CD14-positive monocyte (primary cell): ENCODE measurements around the gene IRF4. TPM values are rescaled to one million over a fixed set of nuclear protein-coding genes. Genes with fewer than 3 reads are reported as not detected.

Experiments used
- DNase-seq, 3 donors: peaks; one replicate each; pipeline ENCODE4 v3.0.0-alpha.2; 2011 to 2022
- H2AFZ ChIP-seq: 2 replicates; pipeline ENCODE4 v1.6.0; 2012; ENCODE audit warnings: mild to moderate bottlenecking, low read depth, low read length, inconsistent platforms; ENCODE audit not compliant: insufficient read depth, poor library complexity, severe bottlenecking
- H3K27ac ChIP-seq, 2 donors: 1 replicate in 1 of 2; 2 replicates in 1 of 2; pipeline ENCODE4 v1.5.1; 2012 to 2013; ENCODE audit warnings: low read length in 2 of 2, control low read depth in 1 of 2, inconsistent platforms in 1 of 2, low read depth in 1 of 2, mild to moderate bottlenecking in 1 of 2
- H3K27me3 ChIP-seq, 2 donors: one replicate each; pipeline versions ENCODE4 v1.6.0 to v1.6.1; 2011 to 2013; ENCODE audit warnings: low read length in 2 of 2; ENCODE audit not compliant: control insufficient read depth in 2 of 2, insufficient read depth in 2 of 2
- H3K36me3 ChIP-seq, 2 donors: replicated peaks in 1 of 2; 1 replicate in 1 of 2; 2 replicates in 1 of 2; pipeline versions ENCODE4 v1.5.1 to v1.6.1; 2012 to 2013; ENCODE audit warnings: low read length in 2 of 2, control low read depth in 1 of 2, inconsistent platforms in 1 of 2, mild to moderate bottlenecking in 1 of 2; ENCODE audit not compliant: insufficient read depth in 2 of 2, control insufficient read depth in 1 of 2
- H3K4me1 ChIP-seq, 2 donors: 1 replicate in 1 of 2; 2 replicates in 1 of 2; pipeline versions ENCODE4 v1.5.1 to v1.6.1; 2012 to 2013; ENCODE audit warnings: low read length in 2 of 2, control low read depth in 1 of 2, inconsistent platforms in 1 of 2, mild to moderate bottlenecking in 1 of 2, moderate library complexity in 1 of 2; ENCODE audit not compliant: insufficient read depth in 2 of 2, control insufficient read depth in 1 of 2
- H3K4me2 ChIP-seq: replicated peaks from 2 replicates; pipeline ENCODE3; 2012; ENCODE audit warnings: low read length, moderate library complexity, mild to moderate bottlenecking; ENCODE audit not compliant: poor library complexity, severe bottlenecking; ENCODE audit errors: extremely low read depth
- H3K4me3 ChIP-seq, 3 experiments: fragments of 200-600 bp in 1 of 3; sonication (generic) in 1 of 3; replicated peaks in 1 of 3; 1 replicate in 2 of 3; 2 replicates in 1 of 3; pipeline ENCODE4 v1.5.1; 2011 to 2013; ENCODE audit warnings: low read length in 3 of 3, mild to moderate bottlenecking in 3 of 3, control low read depth in 2 of 3, low read depth in 2 of 3, inconsistent platforms in 1 of 3, moderate library complexity in 1 of 3
- H3K79me2 ChIP-seq: 2 replicates; pipeline ENCODE4 v1.6.0; 2012; ENCODE audit warnings: mild to moderate bottlenecking, control low read depth, inconsistent platforms, low read length, moderate library complexity; ENCODE audit not compliant: insufficient read depth
- H3K9ac ChIP-seq: 2 replicates; pipeline ENCODE4 v1.6.0; 2017; ENCODE audit warnings: low read length, mild to moderate bottlenecking; ENCODE audit not compliant: insufficient read depth, poor library complexity, severe bottlenecking
- H3K9me3 ChIP-seq, 2 donors: replicated peaks in 1 of 2; 1 replicate in 1 of 2; 2 replicates in 1 of 2; pipeline versions ENCODE4 v1.5.1 to v1.6.1; 2012 to 2013; ENCODE audit warnings: low read length in 2 of 2, control low read depth in 1 of 2; ENCODE audit not compliant: control insufficient read depth in 1 of 2, insufficient read depth in 1 of 2
- H4K20me1 ChIP-seq: 2 replicates; pipeline ENCODE4 v1.6.0; 2012; ENCODE audit warnings: mild to moderate bottlenecking, low read length, control low read depth, moderate library complexity; ENCODE audit not compliant: insufficient read depth
- H3K27ac Mint-ChIP-seq, 7 donors: one replicate each; pipeline ENCODE4 v1.8.0; 2020; ENCODE audit warnings: mild to moderate bottlenecking in 7 of 7, mixed read lengths in 7 of 7, moderate library complexity in 6 of 7, inconsistent platforms in 2 of 7
- H3K27me3 Mint-ChIP-seq, 3 donors: one replicate each; pipeline ENCODE4 v1.8.0; 2021 to 2022; ENCODE audit warnings: low read depth in 3 of 3, mild to moderate bottlenecking in 3 of 3, mixed read lengths in 3 of 3, moderate library complexity in 3 of 3, inconsistent platforms in 1 of 3
- H3K36me3 Mint-ChIP-seq, 2 donors: one replicate each; pipeline ENCODE4 v1.8.0; 2020; ENCODE audit warnings: mixed read lengths in 2 of 2, inconsistent platforms in 1 of 2, mild to moderate bottlenecking in 1 of 2
- H3K4me1 Mint-ChIP-seq: one replicate; pipeline ENCODE4 v1.8.0; 2020; ENCODE audit warnings: mild to moderate bottlenecking, mixed read lengths
- H3K4me3 Mint-ChIP-seq, 2 donors: one replicate each; pipeline ENCODE4 v1.8.0; 2020; ENCODE audit warnings: mild to moderate bottlenecking in 2 of 2, mixed read lengths in 2 of 2, moderate library complexity in 1 of 2
- H3K9me3 Mint-ChIP-seq, 7 donors: one replicate each; pipeline ENCODE4 v1.8.0; 2020 to 2022; ENCODE audit warnings: mixed read lengths in 7 of 7, mild to moderate bottlenecking in 6 of 7, moderate library complexity in 6 of 7, inconsistent platforms in 2 of 7
- CTCF ChIP-seq: fragments of 200-600 bp; IDR thresholded peaks from one replicate; pipeline ENCODE4 v1.8.0; 2022; ENCODE audit warnings: antibody characterized with exemption, mild to moderate bottlenecking
- WGBS: methylation state at CpG from one replicate; pipeline ENCODE4 v1.1.5; 2013; ENCODE audit warnings: missing lambda C conversion rate; ENCODE audit not compliant: insufficient coverage; 5-methylcytosine and 5-hydroxymethylcytosine counted together
- intact Hi-C, 2 donors: fragments of 100-400 bp; cut with micrococcal nuclease; formaldehyde crosslinking; loops; one replicate each; pipeline versions ENCODE4 v1.15.0 to v1.15.1; 2023
- polyA plus RNA-seq, 3 donors: library from polyadenylated mRNA; depleted of rRNA in 1 of 3; unstranded in 2 of 3; stranded (reverse) in 1 of 3; fragments of 300-500 nt in 2 of 3; fragments of >200 nt in 1 of 3; fragmentation: Illumina TruSeq in 2 of 3; gene quantifications; 1 replicate in 2 of 3; 2 replicates in 1 of 3; pipeline ENCODE4 v1.2.3, GENCODE V29; 2012 to 2021

The IRF4 gene
- polyA plus RNA-seq, 3 donors: 3.0 to 13.6 (median 6.4) TPM

- H3K9me3 ChIP-seq: peaks cover 0 to 4% of the 10 kb centered on the region in 2 donors
- peaks cover 28 to 31% (median 29%) of the 10 kb centered on the region in 3 donors for H3K27me3 Mint-ChIP-seq
- H4K20me1 ChIP-seq: peaks cover 47% of the 10 kb centered on the region
- peaks cover 3% of the 10 kb centered on the region for H3K4me1 Mint-ChIP-seq
- H3K4me3 Mint-ChIP-seq: no peak overlapping the region
- peaks cover 36 to 83% of the 10 kb centered on the region in 2 donors for H3K36me3 ChIP-seq
- H3K9ac ChIP-seq: no peak overlapping the region
- no peaks in the 10 kb centered on the region for H3K79me2 ChIP-seq
- no peak for TF ChIP-seq CTCF
- peaks cover 2 to 4% of the 10 kb centered on the region in 2 donors for H3K4me1 ChIP-seq
- H3K4me3 ChIP-seq: no peak overlapping the region
- peaks cover 55 to 58% of the 10 kb centered on the region in 2 donors for H3K36me3 Mint-ChIP-seq
- H3K9me3 Mint-ChIP-seq: peaks cover 5 to 24% (median 9%) of the 10 kb centered on the region in 7 donors
- H3K27me3 ChIP-seq: peaks cover 2 to 13% of the 10 kb centered on the region in 2 donors
- no peak overlapping the region for H2AFZ ChIP-seq
- 91% methylated on average over 6 of the region's 17 CpGs for WGBS
- no peak overlapping the region for H3K27ac ChIP-seq
- no peak overlapping the region for H3K4me2 ChIP-seq
- intact Hi-C loops: loop anchor here in 1 of 2 donors (5.0 kb wide), 1 partner anchor 211 kb away; no protein-coding TSS in a partner anchor
- H3K27ac Mint-ChIP-seq: no peak overlapping the region
- DNase-seq: no peak
Observed at GRCh38 chr6:402901-403658, 11.5 kb downstream of the IRF4 start.

- Mint-ChIP-seq H3K27ac (peak overlapping the region in 2 of 7 donors; percentile 50 to 54), H3K27me3 (peaks cover 24 to 28% (median 27%) of the 10 kb centered on the region in 3 donors), H3K4me1 (peaks cover 11% of the 10 kb centered on the region), H3K9me3 (peaks cover 5 to 24% (median 9%) of the 10 kb centered on the region in 7 donors), H3K36me3 (peaks cover 48 to 53% of the 10 kb centered on the region in 2 donors), H3K4me3 (peak overlapping the region in 1 of 2 donors; percentile 51)
- no peak overlapping the region for H3K4me3 ChIP-seq
- no peaks in the 10 kb centered on the region for H3K79me2 ChIP-seq
- H3K27ac ChIP-seq: no peak overlapping the region
- WGBS: 97% methylated on average over 18 of the region's 19 CpGs
- DNase-seq: no peak
- peaks cover 40% of the 10 kb centered on the region for H4K20me1 ChIP-seq
- H3K9me3 ChIP-seq: peaks cover 0 to 4% of the 10 kb centered on the region in 2 donors
- no peak overlapping the region for H3K4me2 ChIP-seq
- intact Hi-C loops: loop anchor here in 1 of 2 donors (5.0 kb wide), 1 partner anchor 212 kb away; no protein-coding TSS in a partner anchor
- no peak for TF ChIP-seq CTCF
- H3K4me1 ChIP-seq: peaks cover 8 to 11% of the 10 kb centered on the region in 2 donors
- no peak overlapping the region for H2AFZ ChIP-seq
- H3K9ac ChIP-seq: no peak overlapping the region
- peaks cover 29 to 77% of the 10 kb centered on the region in 2 donors for H3K36me3 ChIP-seq
- H3K27me3 ChIP-seq: peaks cover 2 to 6% of the 10 kb centered on the region in 2 donors
Observed at GRCh38 chr6:403659-404655, 12.4 kb downstream of the IRF4 start.
